HUES64 (cell line): Measurements from ENCODE around the gene CD177.
"Not testable (repeated sequence)": the region's sequence is repeated elsewhere in the genome, so short reads cannot be mapped to it uniquely, and the experiment has no call there.

Source experiments
- H3K27ac ChIP-seq: 2 replicates; pipeline ENCODE4 v1.7.0; 2013; ENCODE audit warnings: low read depth, low read length, inconsistent platforms
- H3K27me3 ChIP-seq: 2 replicates; pipeline ENCODE4 v1.6.1; 2013; ENCODE audit warnings: mild to moderate bottlenecking, low read length; ENCODE audit not compliant: insufficient read depth
- H3K36me3 ChIP-seq: 2 replicates; pipeline ENCODE4 v1.6.1; 2013; ENCODE audit warnings: mild to moderate bottlenecking, low read length; ENCODE audit not compliant: insufficient read depth
- H3K4me1 ChIP-seq: 2 replicates; pipeline ENCODE4 v1.6.1; 2013; ENCODE audit warnings: mild to moderate bottlenecking, low read length, moderate library complexity; ENCODE audit not compliant: insufficient read depth
- H3K4me3 ChIP-seq: 2 replicates; pipeline ENCODE4 v1.5.1; 2013; ENCODE audit warnings: mild to moderate bottlenecking, low read length, moderate library complexity
- H3K9ac ChIP-seq: 2 replicates; pipeline ENCODE4 v1.6.1; 2013; ENCODE audit warnings: mild to moderate bottlenecking, low read depth, low read length
- H3K9me3 ChIP-seq: 2 replicates; pipeline ENCODE4 v1.6.1; 2013; ENCODE audit warnings: low read depth, low read length; ENCODE audit not compliant: insufficient read depth
- WGBS: fragments of 150-250, 120-280 bp; methylation state at CpG from one replicate; pipeline ENCODE4 v1.1.7; 2013; ENCODE audit warnings: missing lambda C conversion rate; 5-methylcytosine and 5-hydroxymethylcytosine counted together

CD177 gene

DNA sequence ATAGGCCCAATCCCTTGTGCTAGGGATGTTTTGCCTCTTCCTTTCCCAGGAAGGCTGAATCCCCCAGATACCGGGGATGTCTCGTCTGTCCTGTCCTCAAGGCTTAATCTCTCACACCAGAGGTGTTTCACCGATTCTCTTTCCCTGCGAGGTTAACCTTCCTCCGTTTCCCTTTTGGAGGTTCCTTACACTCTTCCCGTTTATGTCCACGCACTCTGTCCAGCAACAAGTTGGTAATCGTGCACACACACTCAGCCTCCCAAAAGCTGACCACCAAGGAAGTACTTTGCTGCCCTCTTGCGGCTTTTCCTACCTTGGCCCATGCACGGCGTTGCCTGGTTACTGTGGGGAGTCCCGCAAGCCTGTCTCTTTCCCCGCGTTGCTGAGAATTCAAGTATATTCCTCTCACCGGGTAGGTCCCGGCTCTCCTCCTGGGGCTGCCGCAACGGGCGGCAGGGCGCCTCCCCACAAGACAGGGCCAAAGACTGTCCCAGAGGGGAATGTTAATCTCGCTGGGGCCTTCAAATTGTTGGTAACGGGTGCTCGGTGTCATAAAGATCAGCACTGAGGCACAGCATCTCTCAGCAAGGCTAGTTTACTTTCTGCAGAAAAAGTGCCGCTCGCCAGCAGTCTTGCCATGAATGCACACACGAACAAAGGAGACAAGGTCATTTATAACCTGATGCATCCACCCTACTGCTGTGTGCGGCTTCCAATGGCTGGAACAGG lies 36.7 kb upstream of the CD177 start:
- peaks cover 37% of the 10 kb centered on the region for H3K9me3 ChIP-seq
- H3K27me3 ChIP-seq = no peaks in the 10 kb centered on the region
- WGBS = 93% methylated on average over 27 of the region's 27 CpGs
- H3K27ac ChIP-seq = no peak overlapping the region
- H3K4me1 ChIP-seq = no peaks in the 10 kb centered on the region
- H3K9ac ChIP-seq = no peak overlapping the region
- H3K4me3 ChIP-seq = no peak overlapping the region
- no peaks in the 10 kb centered on the region for H3K36me3 ChIP-seq

DNA sequence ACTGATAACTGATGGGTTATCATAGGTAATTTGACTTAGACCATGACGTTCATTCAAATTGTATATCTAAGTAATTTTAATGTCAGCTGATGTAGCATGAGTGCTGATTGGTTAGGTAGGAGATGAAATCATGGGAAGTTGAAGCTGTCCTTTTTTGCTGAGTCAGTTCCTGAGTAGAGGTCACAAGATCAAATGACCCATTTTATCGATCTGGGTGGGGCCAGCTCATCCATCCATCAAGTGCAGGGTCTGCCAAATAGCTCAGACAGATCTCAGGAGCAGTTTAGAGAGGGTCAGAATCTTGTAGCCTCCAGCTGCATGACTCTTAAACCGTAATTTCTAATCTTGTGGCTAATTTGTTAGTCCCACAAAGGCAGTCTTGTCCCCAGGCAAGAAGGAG lies 35.3 kb upstream of the CD177 start:
- peaks cover 37% of the 10 kb centered on the region for H3K9me3 ChIP-seq
- no peak overlapping the region for H3K9ac ChIP-seq
- 94% methylated on average over 3 of the region's 3 CpGs for WGBS
- H3K4me1 ChIP-seq = no peaks in the 10 kb centered on the region
- H3K36me3 ChIP-seq = no peaks in the 10 kb centered on the region
- no peak overlapping the region for H3K4me3 ChIP-seq
- no peak overlapping the region for H3K27ac ChIP-seq
- no peaks in the 10 kb centered on the region for H3K27me3 ChIP-seq

- no peaks in the 10 kb centered on the region for H3K4me1 ChIP-seq
- no peaks in the 10 kb centered on the region for H3K36me3 ChIP-seq
- H3K9me3 ChIP-seq = peaks cover 34% of the 10 kb centered on the region
- WGBS = 88% methylated on average over 4 of the region's 4 CpGs
- no peak overlapping the region for H3K9ac ChIP-seq
- no peaks in the 10 kb centered on the region for H3K27me3 ChIP-seq
- H3K4me3 ChIP-seq = no peak overlapping the region
- no peak overlapping the region for H3K27ac ChIP-seq
Measured at GRCh38 chr19:43318796-43319314, 34.6 kb upstream of the CD177 start.

- H3K9me3 ChIP-seq = peaks cover 22% of the 10 kb centered on the region
- H3K4me1 ChIP-seq = no peaks in the 10 kb centered on the region
- H3K36me3 ChIP-seq = no peaks in the 10 kb centered on the region
- no peaks in the 10 kb centered on the region for H3K27me3 ChIP-seq
- H3K4me3 ChIP-seq = no peak overlapping the region
- WGBS = 79% methylated on average over 2 of the region's 2 CpGs
- H3K9ac ChIP-seq = no peak overlapping the region
- H3K27ac ChIP-seq = no peak overlapping the region
Measured at GRCh38 chr19:43320546-43320945, 32.9 kb upstream of the CD177 start.

- not testable (repeated sequence) for H3K27me3 ChIP-seq, H3K4me1 ChIP-seq, H3K9ac ChIP-seq, H3K4me3 ChIP-seq, H3K36me3 ChIP-seq, H3K27ac ChIP-seq
- peaks cover 24% of the 10 kb centered on the region for H3K9me3 ChIP-seq
- WGBS = 95% methylated on average over 11 of the region's 11 CpGs
Measured at GRCh38 chr19:43326761-43327160, 26.7 kb upstream of the CD177 start.

DNA sequence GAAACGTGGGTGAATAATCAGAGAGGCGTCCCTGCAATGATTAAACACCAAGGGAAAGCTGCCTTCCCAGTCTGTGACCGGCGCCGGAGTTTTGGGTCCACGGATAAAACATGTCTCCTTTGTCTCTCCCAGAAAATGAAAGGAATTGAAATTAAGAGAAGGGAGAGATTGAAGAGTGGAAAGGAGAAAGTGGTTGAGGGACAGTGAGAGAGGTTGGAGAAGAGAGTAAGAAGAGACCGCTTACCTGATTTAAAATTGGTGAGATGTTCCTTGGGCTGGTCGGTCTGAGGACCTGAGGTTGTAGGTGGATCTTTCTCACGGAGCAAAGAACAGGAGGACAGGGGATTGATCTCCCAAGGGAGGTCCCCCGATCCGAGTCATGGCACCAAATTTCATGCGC lies 24.9 kb upstream of the CD177 start:
- H3K4me3 ChIP-seq, H3K4me1 ChIP-seq: not testable (repeated sequence)

DNA sequence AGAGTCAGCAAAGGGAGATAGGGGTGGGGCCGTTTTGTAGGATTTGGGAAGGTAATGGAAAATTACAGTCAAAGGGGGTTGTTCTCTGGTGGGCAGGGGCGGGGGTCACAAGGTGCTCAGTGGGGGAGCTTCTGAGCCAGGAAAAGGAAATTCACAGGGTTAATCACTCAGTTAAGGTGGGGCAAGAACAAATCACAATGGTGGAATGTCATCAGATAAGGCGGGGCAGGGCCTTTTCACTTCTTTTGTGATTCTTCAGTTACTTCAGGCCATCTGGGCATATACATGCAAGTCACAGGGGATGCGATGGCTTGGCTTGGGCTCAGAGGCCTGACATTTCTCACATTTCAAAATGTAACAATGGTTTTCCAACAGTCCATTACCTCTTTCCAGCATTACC lies 24.4 kb upstream of the CD177 start:
- WGBS = 89% methylated on average over 4 of the region's 4 CpGs
- not testable (repeated sequence) for H3K4me3 ChIP-seq, H3K4me1 ChIP-seq, H3K27ac ChIP-seq, H3K9ac ChIP-seq, H3K36me3 ChIP-seq, H3K27me3 ChIP-seq
- H3K9me3 ChIP-seq = peaks cover 24% of the 10 kb centered on the region

More for the DNA sequence above, 24.9 kb upstream of the CD177 start:
- H3K27ac ChIP-seq, H3K27me3 ChIP-seq, H3K9ac ChIP-seq, H3K36me3 ChIP-seq: not testable (repeated sequence)
- WGBS = 98% methylated on average over 8 of the region's 12 CpGs
- peaks cover 24% of the 10 kb centered on the region for H3K9me3 ChIP-seq

DNA sequence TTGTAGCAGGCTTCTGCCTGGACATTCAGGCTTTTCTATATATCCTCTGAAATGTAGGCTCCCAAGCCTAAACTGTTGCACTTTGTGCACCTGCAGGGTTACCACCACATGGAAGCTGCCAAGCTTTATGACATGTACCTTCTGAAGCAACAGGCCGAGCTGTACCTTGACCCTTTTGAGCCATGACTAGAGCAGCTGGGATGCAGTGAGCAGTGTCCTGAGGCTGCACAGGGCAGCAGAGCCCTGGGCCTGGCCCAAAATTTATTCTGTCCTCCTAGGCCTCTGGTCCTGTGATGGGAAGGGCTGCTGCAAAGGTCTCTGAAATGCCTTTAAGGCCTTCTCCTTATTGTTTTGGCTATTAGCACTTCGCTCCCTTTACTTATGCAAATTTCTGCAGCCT lies 23.5 kb upstream of the CD177 start:
- no peak overlapping the region for H3K27ac ChIP-seq
- H3K9me3 ChIP-seq = peaks cover 24% of the 10 kb centered on the region
- 85% methylated on average over 2 of the region's 2 CpGs for WGBS
- H3K9ac ChIP-seq = no peak overlapping the region
- no peaks in the 10 kb centered on the region for H3K27me3 ChIP-seq
- H3K36me3 ChIP-seq = no peaks in the 10 kb centered on the region
- H3K4me3 ChIP-seq = no peak overlapping the region
- H3K4me1 ChIP-seq = peaks cover 9% of the 10 kb centered on the region

GRCh38 chr19:43330726-43331434 lies 22.6 kb upstream of the CD177 start:
- Histone ChIP-seq H3K4me1 (peaks cover 9% of the 10 kb centered on the region), H3K9ac (no peak overlapping the region), H3K4me3 (no peak overlapping the region), H3K9me3 (peaks cover 24% of the 10 kb centered on the region), H3K27me3 (no peaks in the 10 kb centered on the region), H3K36me3 (no peaks in the 10 kb centered on the region), H3K27ac (no peak overlapping the region)
- WGBS = 88% methylated on average over 11 of the region's 11 CpGs

- H3K9me3 ChIP-seq = peaks cover 24% of the 10 kb centered on the region
- H3K9ac ChIP-seq = no peak overlapping the region
- H3K36me3 ChIP-seq = no peaks in the 10 kb centered on the region
- WGBS = 80% methylated on average over 4 of the region's 4 CpGs
- no peak overlapping the region for H3K4me3 ChIP-seq
- H3K27me3 ChIP-seq = no peaks in the 10 kb centered on the region
- peaks cover 9% of the 10 kb centered on the region for H3K4me1 ChIP-seq
- peak overlapping the region; percentile 25; the same call in 1 of the 2 replicates for H3K27ac ChIP-seq
Measured at GRCh38 chr19:43331435-43332010, 22.0 kb upstream of the CD177 start.
